OCI-LY7 (cell line): ENCODE measurements around the gene KIAA0513. TPM values are rescaled to one million over a fixed set of nuclear protein-coding genes. Genes with fewer than 3 reads are reported as not detected.

ENCODE experiments used
- BruUV-seq: library from RNA; stranded (reverse); fragments of 400-500 nt; replicated peaks from 2 replicates; lab custom pipeline; 2021; lab: Mats Ljungman, UMichigan
- CTCF ChIA-PET: fragments of 300-600 bp; sonication (Branson Sonifier 250); formaldehyde crosslinking; loops from one replicate; lab custom pipeline; 2022; ENCODE audit warnings: antibody characterized with exemption; ENCODE audit not compliant: unreplicated experiment; lab: Charles Lee
- POLR2A ChIA-PET: fragments of 300-600 bp; sonication (Branson Sonifier 250); formaldehyde crosslinking; loops from one replicate; lab custom pipeline; 2022; ENCODE audit warnings: antibody characterized with exemption; lab: Charles Lee
- DNase-seq: peaks from one replicate; pipeline ENCODE4 v3.0.0-alpha.2; 2015; ENCODE audit warnings: low spot score
- H2AFZ ChIP-seq: fragments of 200-600 bp; sonication (generic), shearing (Covaris generic); 2 replicates; pipeline ENCODE4 v1.6.1; 2014; ENCODE audit warnings: mild to moderate bottlenecking, antibody characterized with exemption, low read length, moderate library complexity
- H3K27ac ChIP-seq: fragments of 200-600 bp; sonication (generic); 2 replicates; pipeline ENCODE4 v1.5.1; 2014; ENCODE audit warnings: mixed run types, low read depth, mild to moderate bottlenecking, moderate library complexity, low read length, inconsistent platforms; ENCODE audit not compliant: poor library complexity, severe bottlenecking
- H3K36me3 ChIP-seq: fragments of 200-600 bp; sonication (generic); 2 replicates; pipeline ENCODE4 v1.6.1; 2014; ENCODE audit warnings: mild to moderate bottlenecking, antibody characterized with exemption, low read length, moderate library complexity, mixed read lengths; ENCODE audit not compliant: insufficient read depth
- H3K4me1 ChIP-seq: fragments of 200-600 bp; sonication (generic); 2 replicates; pipeline ENCODE4 v1.5.1; 2014; ENCODE audit warnings: mild to moderate bottlenecking, low read length; ENCODE audit not compliant: insufficient read depth, poor library complexity, severe bottlenecking
- H3K4me2 ChIP-seq: fragments of 200-600 bp; sonication (generic); 2 replicates; pipeline ENCODE4 v1.6.1; 2014; ENCODE audit warnings: mild to moderate bottlenecking, low read length
- H3K4me3 ChIP-seq: fragments of 200-600 bp; sonication (generic); 2 replicates; pipeline ENCODE4 v1.5.1; 2014; ENCODE audit warnings: mild to moderate bottlenecking, low read depth, low read length; ENCODE audit not compliant: poor library complexity, severe bottlenecking
- H3K79me2 ChIP-seq: fragments of 200-600 bp; sonication (generic); 2 replicates; pipeline ENCODE4 v1.6.1; 2016; ENCODE audit warnings: low read depth, mild to moderate bottlenecking, low read length, moderate library complexity, mixed read lengths; ENCODE audit not compliant: insufficient read depth
- H3K9me2 ChIP-seq: fragments of 200-600 bp; sonication (generic); 2 replicates; pipeline ENCODE4 v1.6.1; 2016; ENCODE audit warnings: mild to moderate bottlenecking, low read length, mixed read lengths; ENCODE audit not compliant: insufficient read depth
- H3K9me3 ChIP-seq: fragments of 200-600 bp; sonication (generic); 2 replicates; pipeline ENCODE4 v1.6.1; 2014; ENCODE audit warnings: mild to moderate bottlenecking, mixed run types, low read length, mixed read lengths
- H4K20me1 ChIP-seq: fragments of 200-600 bp; sonication (generic); 2 replicates; pipeline ENCODE4 v1.6.1; 2014; ENCODE audit warnings: mild to moderate bottlenecking, antibody characterized with exemption, low read length, moderate library complexity, mixed read lengths; ENCODE audit not compliant: insufficient read depth
- EZH2phosphoT487 ChIP-seq: fragments of 200-600 bp; sonication (generic); IDR thresholded peaks from 2 replicates; pipeline ENCODE4 v1.6.1; 2018; ENCODE audit warnings: low read depth, borderline replicate concordance, mild to moderate bottlenecking, mixed run types, antibody characterized with exemption, low read length, moderate library complexity, mixed read lengths
- intact Hi-C: fragments of 100-400 bp; cut with micrococcal nuclease; formaldehyde crosslinking; loops from one replicate; pipeline ENCODE4 v1.10.0; 2022; ENCODE audit not compliant: unreplicated experiment
- total RNA-seq, 2 experiments: library from RNA; depleted of rRNA in 1 of 2; stranded (reverse); fragments of >200 nt in 1 of 2; shearing (Covaris generic) in 1 of 2; gene quantifications; 2 replicates each; pipeline ENCODE4 v1.2.3, GENCODE V29; 2014 to 2022
- TF ChIP-seq, protein P1 (sequence below): fragments of 200-600 bp; sonication (generic); conservative IDR thresholded peaks from 2 replicates; pipeline ENCODE4 v1.5.1; 2014; ENCODE audit warnings: mild to moderate bottlenecking, antibody characterized with exemption, low read length, moderate library complexity, mixed read lengths

The KIAA0513 gene
- total RNA-seq, 2 experiments from 2014 or later: 0.88 to 4.8 TPM

DNA sequence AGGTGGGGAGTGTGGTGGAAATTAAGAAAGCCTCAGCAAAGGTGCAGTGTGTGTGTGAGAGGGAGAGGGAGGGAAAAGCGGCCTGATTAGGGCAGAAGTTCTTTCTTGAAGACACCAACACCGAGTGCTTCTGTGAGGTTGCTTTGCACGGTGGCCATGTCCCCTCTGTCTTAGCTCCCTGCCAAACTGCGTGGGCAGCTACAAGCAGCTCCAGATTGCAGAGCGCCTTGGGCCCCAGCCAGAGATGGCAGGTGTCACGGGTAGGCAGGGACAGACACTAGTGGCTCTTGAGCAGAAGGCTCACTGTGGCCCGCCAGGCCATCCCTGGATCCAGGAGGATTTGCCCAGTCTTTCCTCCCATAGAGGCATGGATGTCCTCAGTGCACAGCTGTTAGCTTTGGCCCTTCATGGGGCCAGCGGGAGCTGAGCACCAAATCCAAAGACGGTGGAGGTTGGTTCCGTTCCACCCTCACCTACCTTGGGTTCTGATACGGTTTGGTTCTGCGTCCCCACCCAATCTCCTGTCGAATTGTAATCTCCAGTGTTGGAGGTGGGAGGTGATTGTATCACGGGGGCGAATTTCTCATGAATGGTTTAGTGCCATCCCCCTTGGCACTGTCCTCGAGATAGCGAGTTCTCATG, 21.4 kb downstream of the KIAA0513 start:
- intact Hi-C loops: no loop called here
- Histone ChIP-seq H3K27ac (no peak overlapping the region), H3K4me1 (no peaks in the 10 kb centered on the region), H3K79me2 (no peaks in the 10 kb centered on the region), H3K9me3 (no peaks in the 10 kb centered on the region), H3K36me3 (no peaks in the 10 kb centered on the region), H2AFZ (no peak overlapping the region), H4K20me1 (no peaks in the 10 kb centered on the region), H3K9me2 (no peaks in the 10 kb centered on the region), H3K4me2 (no peak overlapping the region), H3K4me3 (no peak overlapping the region)
- POLR2A ChIA-PET: no interaction called here
- DNase-seq: no peak
- BruUV-seq: no TSS peak
- TF ChIP-seq, protein P1, sequence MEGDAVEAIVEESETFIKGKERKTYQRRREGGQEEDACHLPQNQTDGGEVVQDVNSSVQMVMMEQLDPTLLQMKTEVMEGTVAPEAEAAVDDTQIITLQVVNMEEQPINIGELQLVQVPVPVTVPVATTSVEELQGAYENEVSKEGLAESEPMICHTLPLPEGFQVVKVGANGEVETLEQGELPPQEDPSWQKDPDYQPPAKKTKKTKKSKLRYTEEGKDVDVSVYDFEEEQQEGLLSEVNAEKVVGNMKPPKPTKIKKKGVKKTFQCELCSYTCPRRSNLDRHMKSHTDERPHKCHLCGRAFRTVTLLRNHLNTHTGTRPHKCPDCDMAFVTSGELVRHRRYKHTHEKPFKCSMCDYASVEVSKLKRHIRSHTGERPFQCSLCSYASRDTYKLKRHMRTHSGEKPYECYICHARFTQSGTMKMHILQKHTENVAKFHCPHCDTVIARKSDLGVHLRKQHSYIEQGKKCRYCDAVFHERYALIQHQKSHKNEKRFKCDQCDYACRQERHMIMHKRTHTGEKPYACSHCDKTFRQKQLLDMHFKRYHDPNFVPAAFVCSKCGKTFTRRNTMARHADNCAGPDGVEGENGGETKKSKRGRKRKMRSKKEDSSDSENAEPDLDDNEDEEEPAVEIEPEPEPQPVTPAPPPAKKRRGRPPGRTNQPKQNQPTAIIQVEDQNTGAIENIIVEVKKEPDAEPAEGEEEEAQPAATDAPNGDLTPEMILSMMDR: no peak
- no peak for TF ChIP-seq EZH2phosphoT487
- CTCF ChIA-PET: no interaction called here

GRCh38 chr16:85049706-85050305, 22.2 kb downstream of the KIAA0513 start:
- Histone ChIP-seq H3K79me2 (no peaks in the 10 kb centered on the region), H3K9me2 (no peaks in the 10 kb centered on the region), H3K36me3 (no peaks in the 10 kb centered on the region), H3K4me3 (no peak overlapping the region), H4K20me1 (no peaks in the 10 kb centered on the region), H3K4me1 (no peaks in the 10 kb centered on the region), H3K27ac (no peak overlapping the region), H3K9me3 (no peaks in the 10 kb centered on the region), H3K4me2 (no peak overlapping the region), H2AFZ (no peak overlapping the region)
- intact Hi-C loops: no loop called here
- ChIA-PET POLR2A (no interaction called here), CTCF (no interaction called here)
- no peak for DNase-seq
- TF ChIP-seq, protein P1: no peak
- TF ChIP-seq EZH2phosphoT487: no peak
- BruUV-seq: no TSS peak

DNA sequence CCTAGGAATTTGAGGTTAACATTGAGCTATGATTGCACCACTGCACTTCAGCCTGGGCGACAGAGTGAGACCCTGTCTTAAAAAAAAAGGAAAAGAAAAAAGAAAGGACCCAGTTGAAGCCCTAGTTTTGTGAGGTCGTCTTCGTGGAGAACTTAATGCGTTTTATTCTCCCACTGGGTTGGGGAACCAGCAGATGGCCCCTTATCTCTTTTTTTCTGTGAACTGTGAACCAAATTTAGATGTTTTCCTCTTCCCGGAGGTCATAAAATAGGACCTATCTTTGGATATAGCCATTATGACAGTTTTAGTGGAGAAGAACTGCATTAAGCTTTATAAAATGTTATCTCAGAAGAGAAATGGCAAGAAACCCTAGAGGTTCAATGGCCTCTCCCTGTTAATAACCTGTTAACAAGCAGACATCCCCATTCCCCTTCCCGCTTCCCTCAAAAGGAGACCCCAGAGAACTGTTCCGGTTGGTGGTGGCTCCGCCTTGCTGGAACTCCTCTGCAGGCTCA, 23.5 kb downstream of the KIAA0513 start:
- no peak overlapping the region for H3K27ac ChIP-seq
- CTCF ChIA-PET: no interaction called here
- intact Hi-C loops: no loop called here
- POLR2A ChIA-PET: no interaction called here
- H3K4me3 ChIP-seq: no peak overlapping the region
- H3K9me2 ChIP-seq: no peaks in the 10 kb centered on the region
- no peak overlapping the region for H3K4me2 ChIP-seq
- no peaks in the 10 kb centered on the region for H3K79me2 ChIP-seq
- no peak overlapping the region for H2AFZ ChIP-seq
- BruUV-seq: no TSS peak
- H3K9me3 ChIP-seq: no peaks in the 10 kb centered on the region
- H3K36me3 ChIP-seq: no peaks in the 10 kb centered on the region
- DNase-seq: no peak
- H4K20me1 ChIP-seq: no peaks in the 10 kb centered on the region
- H3K4me1 ChIP-seq: peaks cover 12% of the 10 kb centered on the region
- TF ChIP-seq, protein P1: no peak
- no peak for TF ChIP-seq EZH2phosphoT487
